ENCODE results near the gene GALNT2.

GRCh38 chr1:230097370-230097769, 30.3 kb downstream of the GALNT2 start:
- no peak for TF ChIP-seq FOXP2 (optimal IDR thresholded peaks at IDR 0.05; ENCODE audit: control extremely low read depth, extremely low read length, insufficient read depth)
- no peak for TF ChIP-seq EZH2 (IDR thresholded peaks at IDR 0.05)
